Measurements from ENCODE around the gene SVIL. TPM values are rescaled to one million over a fixed set of nuclear protein-coding genes. Genes with fewer than 3 reads are reported as not detected.
"Not testable (repeated sequence)": the region's sequence is repeated elsewhere in the genome, so short reads cannot be mapped to it uniquely, and the experiment has no call there.

The SVIL gene
- total RNA-seq, 1 donor from 2014 or later = 118 TPM

DNA sequence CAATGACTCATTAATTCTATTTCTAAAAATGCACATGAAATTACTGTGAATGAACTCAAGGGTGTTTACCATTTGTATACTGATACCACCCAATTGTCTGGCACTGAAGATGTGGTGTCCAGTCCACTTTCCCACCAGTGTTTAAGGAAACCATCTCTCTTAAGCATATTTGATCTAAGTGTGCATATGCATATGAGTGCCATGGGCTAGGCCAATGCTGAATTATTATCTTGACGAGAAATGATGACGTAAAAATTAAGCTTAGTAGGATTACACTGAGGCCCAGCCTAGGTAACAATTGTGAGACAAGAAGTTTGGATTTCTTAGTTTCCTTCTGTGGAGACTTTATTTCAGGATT is 59.7 kb downstream of the SVIL start:
- no peak for DNase-seq
- H3K9me3 ChIP-seq = no peaks in the 10 kb centered on the region
- TF ChIP-seq, protein P1, sequence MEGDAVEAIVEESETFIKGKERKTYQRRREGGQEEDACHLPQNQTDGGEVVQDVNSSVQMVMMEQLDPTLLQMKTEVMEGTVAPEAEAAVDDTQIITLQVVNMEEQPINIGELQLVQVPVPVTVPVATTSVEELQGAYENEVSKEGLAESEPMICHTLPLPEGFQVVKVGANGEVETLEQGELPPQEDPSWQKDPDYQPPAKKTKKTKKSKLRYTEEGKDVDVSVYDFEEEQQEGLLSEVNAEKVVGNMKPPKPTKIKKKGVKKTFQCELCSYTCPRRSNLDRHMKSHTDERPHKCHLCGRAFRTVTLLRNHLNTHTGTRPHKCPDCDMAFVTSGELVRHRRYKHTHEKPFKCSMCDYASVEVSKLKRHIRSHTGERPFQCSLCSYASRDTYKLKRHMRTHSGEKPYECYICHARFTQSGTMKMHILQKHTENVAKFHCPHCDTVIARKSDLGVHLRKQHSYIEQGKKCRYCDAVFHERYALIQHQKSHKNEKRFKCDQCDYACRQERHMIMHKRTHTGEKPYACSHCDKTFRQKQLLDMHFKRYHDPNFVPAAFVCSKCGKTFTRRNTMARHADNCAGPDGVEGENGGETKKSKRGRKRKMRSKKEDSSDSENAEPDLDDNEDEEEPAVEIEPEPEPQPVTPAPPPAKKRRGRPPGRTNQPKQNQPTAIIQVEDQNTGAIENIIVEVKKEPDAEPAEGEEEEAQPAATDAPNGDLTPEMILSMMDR (IDR thresholded peaks at IDR 0.05) = no peak
- H3K4me1 ChIP-seq = no peaks in the 10 kb centered on the region
- H3K4me3 ChIP-seq = no peak overlapping the region
- intact Hi-C loops (cut with DNase I) = no loop called here
- no peaks in the 10 kb centered on the region for H3K36me3 ChIP-seq
- ATAC-seq = no peak
- H3K27ac ChIP-seq = no peak overlapping the region
- H3K27me3 ChIP-seq (ENCODE audit: low read depth) = no peaks in the 10 kb centered on the region

DNA sequence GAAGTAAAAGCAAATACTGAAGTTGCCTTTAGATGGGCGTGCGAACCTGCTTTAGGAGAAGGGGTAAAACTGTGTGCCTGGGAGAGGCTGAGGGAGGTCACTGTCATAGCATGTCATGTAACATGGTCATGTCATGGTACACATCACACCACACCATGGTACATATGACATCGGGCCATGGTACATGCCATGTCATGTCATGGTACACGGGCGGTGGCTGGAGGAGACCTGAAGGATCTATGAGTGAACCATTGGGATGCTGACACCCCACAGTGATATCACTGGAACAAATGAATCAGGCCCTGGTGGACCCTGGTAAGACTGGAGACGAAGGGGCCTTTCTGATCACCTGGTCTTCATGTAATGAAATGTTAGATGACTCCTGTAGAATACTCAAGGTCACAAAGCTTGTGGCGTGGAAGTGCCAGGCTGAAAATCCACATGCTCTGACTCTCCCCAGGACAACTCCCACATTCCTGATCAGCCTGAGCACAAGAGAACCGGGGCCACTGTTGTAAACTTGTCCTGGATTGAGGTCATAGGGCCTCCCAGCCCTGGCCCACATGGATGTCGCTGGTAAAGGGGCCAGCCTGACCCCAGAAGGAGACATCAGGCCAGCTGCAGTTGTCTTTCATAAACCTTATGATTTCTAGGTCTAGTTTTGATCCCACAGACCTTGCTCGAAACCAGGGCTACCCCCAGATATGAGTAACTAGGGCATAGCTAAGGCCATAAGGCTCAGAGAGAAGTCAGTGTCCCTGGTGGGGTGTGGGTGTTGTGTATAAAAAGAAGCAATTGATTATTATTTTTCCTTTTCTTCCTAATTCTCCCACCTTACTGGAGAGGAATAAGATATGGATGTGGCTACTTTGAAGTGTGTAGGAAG is 60.3 kb downstream of the SVIL start:
- H3K36me3 ChIP-seq; H3K4me3 ChIP-seq; H3K27me3 ChIP-seq (ENCODE audit: low read depth); DNase-seq; H3K4me1 ChIP-seq; intact Hi-C loops (cut with DNase I); H3K9me3 ChIP-seq; H3K27ac ChIP-seq: not testable (repeated sequence)
- ATAC-seq = peak in 1 of 2 donors; percentile 9

DNA sequence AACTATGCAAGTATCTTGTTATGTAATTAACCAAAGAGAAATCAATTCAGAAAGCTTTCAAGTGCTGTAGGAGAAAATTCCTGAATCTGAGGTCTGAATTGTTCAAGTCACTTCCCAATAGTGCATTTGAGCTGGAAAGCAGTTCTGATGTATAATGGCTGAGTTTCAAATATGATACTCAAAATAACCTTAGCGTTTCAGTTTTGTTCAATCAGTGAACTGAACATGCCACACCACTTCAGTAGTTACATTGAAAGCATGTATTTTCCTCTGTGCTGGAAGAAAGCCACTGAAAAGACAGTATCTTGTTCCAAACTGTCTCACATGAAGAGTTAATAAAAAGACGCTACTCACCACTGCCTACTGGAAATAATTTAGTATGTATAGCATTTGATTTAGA is 64.5 kb downstream of the SVIL start:
- intact Hi-C loops (cut with DNase I); H3K9me3 ChIP-seq; H3K4me3 ChIP-seq; H3K4me1 ChIP-seq; H3K36me3 ChIP-seq; DNase-seq; ATAC-seq; H3K27ac ChIP-seq; H3K27me3 ChIP-seq (ENCODE audit: low read depth): not testable (repeated sequence)

DNA sequence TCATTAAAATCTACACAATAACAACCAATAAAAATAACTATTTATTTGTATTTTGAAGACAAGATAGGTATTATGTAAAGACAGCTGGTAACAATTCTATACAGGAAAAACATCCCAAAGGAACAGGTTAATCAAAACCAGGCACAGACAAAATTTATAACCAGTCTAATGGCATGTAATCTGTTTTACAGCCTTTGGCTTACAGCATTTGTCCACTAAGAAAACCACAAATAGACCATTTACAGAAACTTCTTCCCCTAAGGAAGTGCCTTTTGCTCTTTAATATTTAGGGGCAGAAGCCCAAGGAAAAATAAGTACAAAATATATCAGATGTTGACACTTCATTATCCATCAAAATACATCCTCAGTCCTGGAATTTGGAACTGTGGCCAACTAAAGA is 65.0 kb downstream of the SVIL start:
- H3K9me3 ChIP-seq = no peaks in the 10 kb centered on the region
- no peaks in the 10 kb centered on the region for H3K36me3 ChIP-seq
- no peaks in the 10 kb centered on the region for H3K4me1 ChIP-seq
- H3K27ac ChIP-seq = no peak overlapping the region
- DNase-seq = no peak
- H3K4me3 ChIP-seq = no peak overlapping the region
- intact Hi-C loops (cut with DNase I) = no loop called here
- ATAC-seq = no peak
- no peaks in the 10 kb centered on the region for H3K27me3 ChIP-seq (ENCODE audit: low read depth)
- TF ChIP-seq, protein P1 (IDR thresholded peaks at IDR 0.05) = no peak

DNA sequence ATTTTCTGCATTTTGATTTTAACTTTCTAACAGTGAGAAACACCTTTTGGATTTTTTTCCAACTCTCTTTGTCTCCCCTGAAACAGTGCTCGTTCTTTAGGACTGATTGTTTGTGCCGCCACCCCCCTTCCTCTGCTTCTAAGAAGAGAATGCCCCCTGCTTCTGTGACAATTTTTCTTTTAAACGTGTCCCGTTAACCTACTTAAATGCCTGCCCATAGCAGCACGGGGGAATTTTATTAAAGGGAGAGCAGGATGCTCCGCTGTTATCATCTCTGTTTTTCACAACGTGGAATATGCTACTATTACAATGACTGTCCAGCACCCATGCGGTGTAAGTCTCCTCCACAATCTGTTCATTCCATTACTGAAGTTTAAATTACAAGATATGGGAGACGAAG is 67.8 kb downstream of the SVIL start:
- Histone ChIP-seq H3K36me3 (peaks cover 6% of the 10 kb centered on the region), H3K9me3 (no peaks in the 10 kb centered on the region), H3K27me3 (ENCODE audit: low read depth) (no peaks in the 10 kb centered on the region), H3K4me3 (no peak overlapping the region), H3K27ac (no peak overlapping the region), H3K4me1 (no peaks in the 10 kb centered on the region)
- no peak for DNase-seq
- TF ChIP-seq, protein P1 (IDR thresholded peaks at IDR 0.05) = no peak
- intact Hi-C loops (cut with DNase I) = no loop called here
- no peak for ATAC-seq

DNA sequence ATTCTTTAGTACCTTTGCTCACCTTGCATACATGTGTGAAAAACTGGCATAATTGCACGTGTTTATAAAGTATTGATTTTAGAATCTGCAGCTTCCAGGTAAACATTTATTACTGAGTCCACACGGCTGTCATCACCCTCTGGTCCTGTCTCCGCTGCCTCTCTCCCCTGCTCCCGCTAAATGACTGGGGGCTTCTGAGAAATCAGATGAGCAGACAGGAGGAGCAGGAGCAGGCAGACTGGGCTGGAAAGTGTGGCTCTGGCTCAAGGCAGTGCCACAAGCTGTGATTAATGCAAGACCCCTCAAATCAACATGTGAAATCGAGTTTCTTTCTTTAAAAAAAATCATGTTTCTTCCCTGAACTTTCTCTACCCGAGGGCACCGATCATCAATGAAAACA is 68.6 kb downstream of the SVIL start:
- H3K4me3 ChIP-seq; ATAC-seq; H3K27ac ChIP-seq; DNase-seq; intact Hi-C loops (cut with DNase I); H3K27me3 ChIP-seq (ENCODE audit: low read depth); H3K9me3 ChIP-seq; H3K4me1 ChIP-seq: not testable (repeated sequence)
- H3K36me3 ChIP-seq = peaks cover 14% of the 10 kb centered on the region

DNA sequence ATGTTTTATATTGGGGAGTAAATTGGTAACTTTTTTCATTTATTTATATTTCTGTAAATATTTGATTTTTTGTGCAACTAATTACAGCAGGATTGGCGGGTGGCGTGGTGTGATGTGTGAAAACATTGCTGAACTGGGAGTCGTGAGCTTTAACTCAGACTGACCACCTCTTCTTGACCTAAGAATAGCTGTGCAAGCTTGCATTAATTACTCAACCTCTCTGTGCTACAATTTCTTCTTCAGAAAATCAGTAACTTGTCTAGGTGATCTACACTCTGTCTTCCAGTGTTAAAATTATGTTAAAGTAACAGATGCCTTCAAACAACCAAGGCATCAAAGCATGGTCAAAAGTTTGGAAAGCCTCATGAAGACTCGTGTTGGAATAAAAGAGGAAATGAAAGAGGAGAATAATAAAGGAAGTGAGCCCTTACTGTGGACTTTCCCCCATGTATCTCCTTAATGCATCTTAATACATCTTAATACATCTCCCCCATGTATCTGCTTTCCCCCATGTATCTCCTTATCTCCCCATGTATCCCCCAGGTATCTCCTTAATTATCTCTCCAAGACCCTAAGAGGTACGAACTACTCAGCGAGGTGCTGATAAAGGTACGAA is 71.2 kb downstream of the SVIL start:
- DNase-seq (no peak), ATAC-seq (peak; percentile 35 to 56)
- Histone ChIP-seq H3K9me3 (no peaks in the 10 kb centered on the region), H3K4me3 (no peak overlapping the region), H3K27me3 (ENCODE audit: low read depth) (no peaks in the 10 kb centered on the region), H3K4me1 (peaks cover 11% of the 10 kb centered on the region), H3K27ac (no peak overlapping the region), H3K36me3 (peaks cover 14% of the 10 kb centered on the region)
- intact Hi-C loops (cut with DNase I) = no loop called here
- TF ChIP-seq, protein P1 (IDR thresholded peaks at IDR 0.05) = no peak

DNA sequence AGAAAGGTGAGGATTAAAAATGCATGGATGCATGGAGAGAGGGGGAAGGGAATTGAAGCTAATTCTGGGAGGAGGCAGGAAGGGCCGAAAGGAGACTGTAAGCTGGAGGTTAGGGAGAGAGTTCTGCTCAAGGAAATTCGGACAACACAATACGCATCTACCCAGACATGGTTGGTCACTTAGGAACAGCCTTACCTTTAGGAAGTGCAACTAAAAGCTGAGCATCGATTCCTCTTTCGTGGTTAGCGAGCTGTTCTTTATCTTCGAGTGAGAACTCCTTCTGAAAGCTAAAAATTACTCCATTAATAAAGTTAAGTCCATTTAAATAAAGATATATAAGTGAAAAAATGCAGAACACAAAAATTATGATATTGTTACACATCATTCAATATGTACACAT is 71.8 kb downstream of the SVIL start:
- H3K4me3 ChIP-seq; H3K27ac ChIP-seq; H3K9me3 ChIP-seq; H3K27me3 ChIP-seq (ENCODE audit: low read depth); intact Hi-C loops (cut with DNase I); DNase-seq: not testable (repeated sequence)
- H3K4me1 ChIP-seq = peaks cover 11% of the 10 kb centered on the region
- H3K36me3 ChIP-seq = peaks cover 14% of the 10 kb centered on the region
- ATAC-seq = peak; percentile 37 to 46

All from lower lobe of right lung (tissue), 2 donors.